NT2/D1 (cell line): ENCODE results near the gene ELF4.

ENCODE experiments used
- YY1 ChIP-seq: IDR thresholded peaks from 2 replicates; pipeline ENCODE4 v1.6.1; 2011; ENCODE audit not compliant: insufficient read length, insufficient read depth
- ZNF274 ChIP-seq: IDR thresholded peaks from 2 replicates; pipeline ENCODE4 v1.6.1; 2011; ENCODE audit warnings: mild to moderate bottlenecking, low read depth, low read length

GRCh38 chrX:130124577-130124976 lies 14.3 kb upstream of the ELF4 start:
- no peak for TF ChIP-seq ZNF274
- no peak for TF ChIP-seq YY1
